COLO668 (cell line): ENCODE measurements around the gene ADGRL1.
"Not testable (repeated sequence)": the region's sequence is repeated elsewhere in the genome, so short reads cannot be mapped to it uniquely, and the experiment has no call there.

ENCODE experiments used
- DNase-seq: peaks from one replicate; lab custom pipeline; 2025; ENCODE audit not compliant: unreplicated experiment; lab: John Stamatoyannopoulos, UW

Gene ADGRL1

GRCh38 chr19:14205452-14206287, at the start of gene ADGRL1:
Gene ADGRL1, minus strand, starts transcription at chr19:14206169. Its CDS starts 22,567 bp downstream, at chr19:14183602.
- peak; percentile 15 for DNase-seq

- DNase-seq, result not testable (repeated sequence)
Measured at GRCh38 chr19:14255316-14255715, 49.3 kb upstream of the ADGRL1 start.

GRCh38 chr19:14253822-14254599, 48.0 kb upstream of the ADGRL1 start:
- DNase-seq, result not testable (repeated sequence)

GRCh38 chr19:14252136-14252535, 46.2 kb upstream of the ADGRL1 start:
- DNase-seq, result not testable (repeated sequence)

- no peak for DNase-seq
Measured at GRCh38 chr19:14250870-14251269, 44.9 kb upstream of the ADGRL1 start.

- DNase-seq, result not testable (repeated sequence)
Measured at GRCh38 chr19:14250315-14250714, 44.3 kb upstream of the ADGRL1 start.

GRCh38 chr19:14249891-14250290, 43.9 kb upstream of the ADGRL1 start:
- not testable (repeated sequence) for DNase-seq

GRCh38 chr19:14249012-14249754, 43.2 kb upstream of the ADGRL1 start:
- DNase-seq, result not testable (repeated sequence)

- no peak for DNase-seq
Measured at GRCh38 chr19:14248578-14249011, 42.6 kb upstream of the ADGRL1 start.

- DNase-seq, result not testable (repeated sequence)
Measured at GRCh38 chr19:14247548-14248471, 41.8 kb upstream of the ADGRL1 start.

GRCh38 chr19:14247205-14247547, 41.2 kb upstream of the ADGRL1 start:
- not testable (repeated sequence) for DNase-seq

GRCh38 chr19:14244393-14244792, 38.4 kb upstream of the ADGRL1 start:
- not testable (repeated sequence) for DNase-seq

GRCh38 chr19:14243718-14244117, 37.7 kb upstream of the ADGRL1 start:
- not testable (repeated sequence) for DNase-seq

GRCh38 chr19:14237014-14237941, 31.3 kb upstream of the ADGRL1 start:
- no peak for DNase-seq

- DNase-seq, result not testable (repeated sequence)
Measured at GRCh38 chr19:14232945-14233344, 27.0 kb upstream of the ADGRL1 start.

- DNase-seq, result not testable (repeated sequence)
Measured at GRCh38 chr19:14228446-14229071, 22.6 kb upstream of the ADGRL1 start.

GRCh38 chr19:14226498-14226897, 20.5 kb upstream of the ADGRL1 start:
- DNase-seq, result not testable (repeated sequence)

- DNase-seq, result no peak
Measured at GRCh38 chr19:14222886-14223285, 16.9 kb upstream of the ADGRL1 start.

GRCh38 chr19:14221345-14221744, 15.4 kb upstream of the ADGRL1 start:
- DNase-seq, result not testable (repeated sequence)
